Cerebellar nuclear complex (tissue), 1 donor: ENCODE measurements around the gene MIDN.
"Not testable (repeated sequence)": the region's sequence is repeated elsewhere in the genome, so short reads cannot be mapped to it uniquely, and the experiment has no call there.

Experiments used
- DNase-seq, 2 experiments: peaks; one replicate each; lab custom pipeline; 2025; lab: John Stamatoyannopoulos, UW

MIDN gene

GRCh38 chr19:1248139-1248785 lies at the start of gene MIDN:
Gene MIDN, plus strand, starts transcription at chr19:1248583. Its CDS starts 1,714 bp downstream, at chr19:1250297.
- DNase-seq: no peak

- DNase-seq: no peak
These were observed 48.9 kb upstream of the MIDN start for GRCh38 chr19:1199531-1199930.

- not testable (repeated sequence) for DNase-seq
These were observed 47.8 kb upstream of the MIDN start for GRCh38 chr19:1200614-1201013.

GRCh38 chr19:1205114-1206099 lies 43.0 kb upstream of the MIDN start, which contains the start of gene STK11:
Gene STK11, plus strand, starts transcription at chr19:1205778. Its CDS starts 1,136 bp downstream, at chr19:1206914.
- peak; percentile 71 to 89 for DNase-seq

- DNase-seq: no peak
These were observed 42.1 kb upstream of the MIDN start for GRCh38 chr19:1206150-1206863.

DNA sequence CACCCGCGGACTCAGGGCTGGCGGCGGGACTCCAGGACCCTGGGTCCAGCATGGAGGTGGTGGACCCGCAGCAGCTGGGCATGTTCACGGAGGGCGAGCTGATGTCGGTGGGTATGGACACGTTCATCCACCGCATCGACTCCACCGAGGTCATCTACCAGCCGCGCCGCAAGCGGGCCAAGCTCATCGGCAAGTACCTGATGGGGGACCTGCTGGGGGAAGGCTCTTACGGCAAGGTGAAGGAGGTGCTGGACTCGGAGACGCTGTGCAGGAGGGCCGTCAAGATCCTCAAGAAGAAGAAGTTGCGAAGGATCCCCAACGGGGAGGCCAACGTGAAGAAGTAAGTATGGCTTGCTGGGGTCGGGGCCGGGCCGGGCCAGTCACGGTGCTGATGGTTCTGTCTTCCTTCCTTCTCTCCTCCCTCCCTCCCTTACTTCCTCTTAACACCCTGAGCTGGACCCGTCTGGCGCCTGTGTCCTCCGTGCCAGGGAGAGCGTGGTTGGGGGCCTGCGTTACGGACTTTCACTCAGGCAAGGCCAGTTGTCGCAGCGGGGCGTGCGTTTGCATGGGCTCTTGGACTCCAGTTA lies 41.4 kb upstream of the MIDN start:
- no peak for DNase-seq

GRCh38 chr19:1208830-1209229 lies 39.6 kb upstream of the MIDN start:
- not testable (repeated sequence) for DNase-seq

GRCh38 chr19:1210227-1210538 lies 38.2 kb upstream of the MIDN start:
- DNase-seq: no peak

- DNase-seq: no peak
These were observed 36.7 kb upstream of the MIDN start for GRCh38 chr19:1211494-1212234.

DNA sequence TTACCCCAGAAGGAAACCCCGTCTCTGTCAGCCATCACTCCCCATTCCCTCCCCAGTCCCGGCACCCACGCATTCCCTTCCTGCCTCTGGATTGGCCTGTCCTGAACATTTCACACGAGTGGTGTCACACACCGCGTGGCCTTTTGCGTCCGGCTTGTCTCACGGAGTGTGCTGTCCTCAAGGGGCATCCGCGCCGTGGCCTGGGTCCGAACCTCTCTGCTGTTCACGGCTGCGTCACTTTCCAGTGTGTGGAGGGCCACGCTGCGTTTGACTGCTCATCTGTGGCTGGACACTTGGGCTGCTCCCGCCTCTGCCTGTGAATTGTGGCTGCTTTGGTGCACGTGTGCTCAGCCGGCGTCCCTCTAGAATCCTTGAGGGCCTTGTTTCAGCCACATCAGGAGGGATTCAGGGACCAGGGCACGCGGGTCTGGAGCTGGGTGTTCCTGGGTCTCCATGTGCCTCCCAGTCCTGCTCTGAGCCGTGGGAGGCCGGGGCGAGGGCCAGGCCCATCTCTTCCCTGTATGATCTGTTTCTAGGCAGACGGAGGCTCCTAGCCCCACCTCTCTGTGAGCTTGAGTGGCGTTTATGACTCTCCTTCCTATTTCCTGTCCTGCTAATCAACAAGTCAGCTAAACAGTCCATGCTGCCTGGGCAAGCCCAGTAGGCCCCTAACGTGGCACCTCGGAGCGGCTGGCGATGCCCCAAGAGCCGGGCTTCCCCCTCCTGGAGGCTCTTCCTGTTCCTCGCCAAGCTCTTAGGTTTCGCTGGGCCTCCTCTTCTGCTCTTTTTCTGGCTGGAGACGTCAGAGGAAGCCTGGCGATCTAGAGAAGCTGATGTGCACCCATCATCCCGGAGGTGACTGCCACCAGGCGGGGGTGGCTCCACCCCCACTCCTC lies 34.7 kb upstream of the MIDN start:
- DNase-seq: peak in 1 of 2 experiments; percentile 19

DNA sequence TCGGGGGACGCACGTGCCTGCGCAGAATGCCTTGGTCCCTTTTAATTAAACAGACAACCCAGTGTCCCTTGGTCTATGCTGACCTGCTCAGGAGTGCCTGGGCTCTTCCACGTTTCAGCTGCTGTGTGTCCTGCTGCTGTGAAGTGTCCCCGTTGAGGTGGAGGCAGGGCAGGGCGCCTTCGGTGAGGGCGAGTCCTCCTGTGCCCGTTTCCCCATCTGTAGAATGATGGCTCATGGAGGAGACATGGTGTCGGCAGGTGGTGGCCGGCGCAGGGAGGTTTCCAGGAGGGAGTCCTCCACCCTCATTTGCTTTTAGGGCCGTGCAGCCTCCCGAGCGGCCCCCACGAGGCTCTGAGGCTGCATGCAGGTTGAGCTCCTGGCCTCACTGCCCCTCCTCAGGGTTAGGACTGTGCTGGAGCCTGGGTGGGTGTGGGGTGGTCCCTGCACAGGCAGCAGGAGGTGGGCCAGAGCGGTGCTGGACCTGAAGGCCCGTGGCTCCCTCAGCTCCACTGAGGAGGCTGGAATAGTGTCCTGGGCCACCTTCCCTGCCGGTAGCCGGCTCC lies 34.0 kb upstream of the MIDN start:
- DNase-seq: no peak

DNA sequence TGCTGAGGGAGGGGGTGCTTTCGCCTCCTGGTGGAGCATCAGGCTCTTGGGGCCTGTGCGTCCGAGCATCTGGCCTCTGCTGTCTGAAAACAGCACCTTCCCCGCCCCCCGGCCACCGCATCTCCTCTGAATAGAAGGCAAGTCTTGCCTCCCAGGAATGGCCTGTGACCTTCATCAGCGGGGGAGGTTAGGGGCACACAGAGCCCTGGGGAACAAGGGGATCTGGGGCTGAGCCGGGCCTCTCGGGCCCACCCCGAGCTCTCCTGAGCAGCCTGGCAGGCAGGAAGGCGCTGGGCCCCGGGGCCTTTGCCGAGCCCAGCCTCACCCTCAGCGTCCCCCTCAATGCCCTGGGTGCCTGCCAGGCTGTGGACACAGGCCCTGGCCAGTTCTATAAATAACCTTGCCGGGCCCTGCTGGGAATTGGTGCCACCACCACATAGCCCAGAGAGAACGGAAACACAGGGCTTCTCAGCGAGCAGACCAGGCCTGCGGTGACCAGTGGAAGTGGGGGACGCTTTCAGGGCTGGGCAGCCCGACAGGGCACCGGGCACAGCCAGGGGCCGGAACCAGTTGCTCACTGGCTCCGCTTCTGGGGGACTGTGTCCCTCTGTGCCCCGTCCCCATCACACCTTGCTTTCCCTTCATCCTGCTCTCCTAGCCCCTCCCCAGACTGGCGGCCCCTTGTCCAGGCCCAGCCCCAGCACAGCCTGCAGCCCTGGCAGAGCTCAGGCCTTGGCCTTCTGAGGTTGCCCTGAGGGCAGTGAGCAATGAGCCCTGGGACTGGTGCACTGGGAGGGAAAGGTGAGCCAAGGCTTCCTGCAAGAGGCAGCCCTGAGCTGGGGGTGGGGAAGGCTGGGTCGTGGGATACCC lies 33.3 kb upstream of the MIDN start:
- no peak for DNase-seq

DNA sequence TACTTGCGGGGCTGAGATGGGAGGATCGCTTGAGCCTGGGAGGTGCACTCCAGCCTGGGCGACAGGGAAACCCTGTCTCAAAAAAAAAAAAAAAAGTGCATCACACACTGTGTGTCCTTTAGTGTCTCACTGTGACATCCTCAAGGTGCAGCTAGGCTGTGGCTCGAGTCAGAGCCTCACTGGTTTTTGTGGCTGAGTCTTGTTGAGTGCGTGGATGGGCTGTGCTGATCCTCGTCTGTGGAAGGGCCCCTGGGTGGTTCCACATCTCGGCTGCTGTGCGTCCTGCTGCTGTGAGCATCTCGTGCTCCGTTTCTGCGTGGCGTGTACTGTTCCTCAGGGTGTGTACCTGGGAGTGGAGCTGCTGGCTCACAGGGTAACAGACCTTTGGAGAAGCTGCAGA lies 31.6 kb upstream of the MIDN start:
- DNase-seq: no peak

DNA sequence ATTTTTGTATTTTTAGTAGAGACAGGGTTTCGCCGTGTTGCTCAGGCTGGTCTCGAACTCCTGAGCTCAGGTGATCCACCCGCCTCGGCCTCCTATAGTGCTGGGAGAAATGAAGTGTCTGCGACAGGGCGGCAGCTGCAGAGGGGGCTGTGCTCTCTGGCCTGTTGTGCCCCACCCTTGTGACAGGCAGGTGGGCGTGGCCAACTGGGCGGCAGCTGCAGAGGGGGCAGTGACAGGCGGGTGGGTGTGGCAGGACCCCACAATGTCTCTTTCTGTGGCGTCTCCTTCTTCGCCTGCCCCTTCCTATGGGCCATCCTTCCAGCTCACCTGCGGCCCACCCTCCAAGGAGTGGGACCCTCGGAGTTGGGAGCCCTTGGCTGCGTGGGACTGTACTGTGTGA lies 31.0 kb upstream of the MIDN start:
- no peak for DNase-seq

DNA sequence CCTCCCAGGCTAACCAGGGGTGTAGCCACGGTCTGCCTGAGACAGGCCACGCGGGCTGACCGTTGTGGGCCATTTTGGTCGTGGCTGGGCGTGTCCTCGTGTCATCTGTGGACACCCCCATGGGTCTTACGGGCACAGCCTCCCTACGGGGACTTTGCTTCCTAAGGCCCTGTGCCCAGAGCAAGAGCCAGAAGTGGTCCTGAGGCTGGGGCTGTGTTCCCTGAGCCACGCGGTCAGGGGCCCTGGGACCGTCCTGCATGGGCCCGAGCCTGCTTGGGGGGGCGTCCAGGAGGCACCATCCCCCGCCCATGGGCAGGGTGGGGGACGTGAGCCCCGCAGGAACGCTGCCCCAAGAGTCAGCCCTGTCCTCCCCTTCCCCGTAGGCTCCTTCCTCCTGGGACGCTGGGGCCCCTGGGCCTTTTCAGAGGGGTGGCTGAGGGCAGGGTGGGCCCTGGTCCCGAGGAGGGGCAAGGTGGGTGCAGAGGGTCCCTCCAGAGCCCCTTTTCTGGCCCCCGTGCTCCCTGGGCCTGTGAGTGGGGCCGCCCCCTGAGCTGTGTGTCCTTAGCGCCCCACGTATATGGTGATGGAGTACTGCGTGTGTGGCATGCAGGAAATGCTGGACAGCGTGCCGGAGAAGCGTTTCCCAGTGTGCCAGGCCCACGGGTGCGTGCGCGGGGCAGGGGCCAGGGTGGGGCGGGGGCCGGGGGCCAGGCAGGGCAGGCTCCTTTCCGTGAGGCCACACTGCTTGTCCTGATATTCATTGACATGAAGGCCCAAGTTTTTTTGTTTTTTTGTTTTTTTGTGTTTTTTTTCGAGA lies 29.4 kb upstream of the MIDN start:
- DNase-seq: no peak

- DNase-seq: no peak
These were observed 28.5 kb upstream of the MIDN start for GRCh38 chr19:1219786-1220476.

DNA sequence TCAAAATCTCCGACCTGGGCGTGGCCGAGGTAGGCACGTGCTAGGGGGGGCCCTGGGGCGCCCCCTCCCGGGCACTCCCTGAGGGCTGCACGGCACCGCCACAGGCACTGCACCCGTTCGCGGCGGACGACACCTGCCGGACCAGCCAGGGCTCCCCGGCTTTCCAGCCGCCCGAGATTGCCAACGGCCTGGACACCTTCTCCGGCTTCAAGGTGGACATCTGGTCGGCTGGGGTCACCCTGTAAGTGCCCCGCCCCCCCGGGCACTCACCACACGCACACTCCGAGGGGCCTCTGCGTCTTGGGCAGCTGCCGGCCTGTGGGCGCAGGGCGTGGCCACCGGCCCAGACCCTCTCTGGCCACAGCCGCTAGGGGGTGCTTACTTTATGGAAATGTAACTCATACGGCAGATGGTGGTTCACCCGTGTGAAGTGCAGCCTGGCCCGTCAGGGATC lies 27.9 kb upstream of the MIDN start:
- no peak for DNase-seq
